ENCODE measurements around the gene MYF6. TPM values are rescaled to one million over a fixed set of nuclear protein-coding genes. Genes with fewer than 3 reads are reported as not detected.

Gene MYF6
- total RNA-seq, 2 experiments from 2014 or later = not detected

GRCh38 chr12:80747800-80748199 is 40.4 kb downstream of the MYF6 start:
- Histone ChIP-seq H3K9me2 (ENCODE audit: insufficient read depth, low read length) (no peaks in the 10 kb centered on the region), H2AFZ (ENCODE audit: low read length) (no peak overlapping the region), H3K79me2 (ENCODE audit: insufficient read depth, low read depth, low read length) (no peaks in the 10 kb centered on the region), H3K4me2 (ENCODE audit: low read length) (no peak overlapping the region), H3K4me3 (ENCODE audit: low read depth, low read length, poor library complexity, severe bottlenecking) (no peak overlapping the region), H3K36me3 (ENCODE audit: insufficient read depth, low read length) (no peaks in the 10 kb centered on the region), H3K4me1 (ENCODE audit: insufficient read depth, low read length, poor library complexity, severe bottlenecking) (no peaks in the 10 kb centered on the region), H3K27ac (ENCODE audit: low read depth, low read length, poor library complexity, severe bottlenecking) (no peak overlapping the region), H4K20me1 (ENCODE audit: insufficient read depth, low read length) (no peaks in the 10 kb centered on the region), H3K9me3 (ENCODE audit: low read length) (no peaks in the 10 kb centered on the region)
- POLR2A ChIA-PET = no interaction called here
- TF ChIP-seq CTCF (conservative IDR thresholded peaks at IDR 0.05; ENCODE audit: low read length) (no peak), EZH2phosphoT487 (IDR thresholded peaks at IDR 0.05; ENCODE audit: borderline replicate concordance, low read depth, low read length) (no peak)
- CTCF ChIA-PET (ENCODE audit: unreplicated experiment) = no interaction called here
- intact Hi-C loops (cut with micrococcal nuclease; ENCODE audit: unreplicated experiment) = no loop called here
- BruUV-seq (replicated peaks) = no TSS peak
- no peak for DNase-seq (ENCODE audit: low spot score)

- Histone ChIP-seq H3K4me3 (ENCODE audit: low read depth, low read length, poor library complexity, severe bottlenecking) (no peak overlapping the region), H4K20me1 (ENCODE audit: insufficient read depth, low read length) (no peaks in the 10 kb centered on the region), H2AFZ (ENCODE audit: low read length) (no peak overlapping the region), H3K4me1 (ENCODE audit: insufficient read depth, low read length, poor library complexity, severe bottlenecking) (no peaks in the 10 kb centered on the region), H3K9me3 (ENCODE audit: low read length) (no peaks in the 10 kb centered on the region), H3K36me3 (ENCODE audit: insufficient read depth, low read length) (no peaks in the 10 kb centered on the region), H3K4me2 (ENCODE audit: low read length) (no peak overlapping the region), H3K27ac (ENCODE audit: low read depth, low read length, poor library complexity, severe bottlenecking) (no peak overlapping the region), H3K79me2 (ENCODE audit: insufficient read depth, low read depth, low read length) (no peaks in the 10 kb centered on the region), H3K9me2 (ENCODE audit: insufficient read depth, low read length) (no peaks in the 10 kb centered on the region)
- no peak for DNase-seq (ENCODE audit: low spot score)
- TF ChIP-seq CTCF (conservative IDR thresholded peaks at IDR 0.05; ENCODE audit: low read length) = no peak
- no peak for TF ChIP-seq EZH2phosphoT487 (IDR thresholded peaks at IDR 0.05; ENCODE audit: borderline replicate concordance, low read depth, low read length)
- POLR2A ChIA-PET = no interaction called here
- BruUV-seq (replicated peaks) = no TSS peak
- CTCF ChIA-PET (ENCODE audit: unreplicated experiment) = no interaction called here
- intact Hi-C loops (cut with micrococcal nuclease; ENCODE audit: unreplicated experiment) = no loop called here
Observed at GRCh38 chr12:80749456-80749855, 42.0 kb downstream of the MYF6 start.

GRCh38 chr12:80752464-80752863 is 45.0 kb downstream of the MYF6 start:
- TF ChIP-seq EZH2phosphoT487 (IDR thresholded peaks at IDR 0.05; ENCODE audit: borderline replicate concordance, low read depth, low read length) (no peak), CTCF (conservative IDR thresholded peaks at IDR 0.05; ENCODE audit: low read length) (no peak)
- H3K79me2 ChIP-seq (ENCODE audit: insufficient read depth, low read depth, low read length) = no peaks in the 10 kb centered on the region
- no peak overlapping the region for H3K4me2 ChIP-seq (ENCODE audit: low read length)
- H4K20me1 ChIP-seq (ENCODE audit: insufficient read depth, low read length) = no peaks in the 10 kb centered on the region
- H3K9me2 ChIP-seq (ENCODE audit: insufficient read depth, low read length) = no peaks in the 10 kb centered on the region
- no peaks in the 10 kb centered on the region for H3K9me3 ChIP-seq (ENCODE audit: low read length)
- H3K4me3 ChIP-seq (ENCODE audit: low read depth, low read length, poor library complexity, severe bottlenecking) = no peak overlapping the region
- no TSS peak for BruUV-seq (replicated peaks)
- H3K36me3 ChIP-seq (ENCODE audit: insufficient read depth, low read length) = no peaks in the 10 kb centered on the region
- ChIA-PET CTCF (ENCODE audit: unreplicated experiment) (no interaction called here), POLR2A (no interaction called here)
- no peak for DNase-seq (ENCODE audit: low spot score)
- intact Hi-C loops (cut with micrococcal nuclease; ENCODE audit: unreplicated experiment) = no loop called here
- H2AFZ ChIP-seq (ENCODE audit: low read length) = no peak overlapping the region
- H3K4me1 ChIP-seq (ENCODE audit: insufficient read depth, low read length, poor library complexity, severe bottlenecking) = no peaks in the 10 kb centered on the region
- no peak overlapping the region for H3K27ac ChIP-seq (ENCODE audit: low read depth, low read length, poor library complexity, severe bottlenecking)

Data from OCI-LY7 (cell line).